Measurements from ENCODE around the gene SORL1. TPM values are rescaled to one million over a fixed set of nuclear protein-coding genes. Genes with fewer than 3 reads are reported as not detected.

SORL1 gene
- total and polyA plus RNA-seq, 2 of the 13 experiments (the other 11 are each of a cell fraction or from before 2014, with no cell fraction given), result 21.3 to 148 TPM

DNA sequence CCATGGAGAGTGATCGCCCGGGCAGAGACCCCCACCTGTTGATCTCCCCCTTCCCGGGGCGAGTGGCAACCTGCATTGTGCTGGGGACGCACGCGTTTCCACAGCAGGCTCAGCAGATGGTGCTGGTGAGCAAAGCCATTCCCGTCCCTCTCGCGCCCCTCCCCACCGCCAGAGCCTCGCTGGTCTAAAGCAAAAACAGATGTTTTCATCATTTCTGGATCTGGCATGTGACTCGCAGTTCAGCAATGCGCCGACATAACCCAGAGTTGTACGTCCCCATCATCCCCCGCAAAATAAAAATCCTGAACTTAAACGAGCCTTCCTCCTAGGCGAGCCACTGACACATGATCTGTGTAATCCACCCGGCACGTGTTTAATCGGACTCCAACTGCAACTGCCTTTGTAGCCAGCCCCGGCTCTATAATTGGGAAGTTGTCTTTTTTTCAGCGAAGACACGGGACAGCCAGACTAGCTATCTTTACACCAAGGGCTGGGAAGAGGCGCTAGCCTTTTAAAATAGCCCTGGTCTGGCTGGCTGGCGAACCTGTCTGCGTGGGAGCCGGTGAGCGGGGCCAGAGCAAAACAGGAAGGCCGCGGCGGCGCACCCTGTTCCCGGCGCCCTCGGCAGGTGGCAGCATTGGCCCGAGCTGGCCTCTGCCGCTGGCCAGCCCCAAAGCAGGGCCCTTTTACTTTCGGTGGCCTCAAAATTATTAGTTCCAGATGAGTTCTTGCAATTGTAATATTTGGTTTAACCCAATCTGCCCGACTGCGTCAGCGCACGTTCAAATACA lies 203.6 kb downstream of the SORL1 start (continued):
- TF ChIP-seq AKAP8 (CRISPR knock-in tag; IDR thresholded peaks at IDR 0.05) (no peak), GLI4 (CRISPR knock-in tag; IDR thresholded peaks at IDR 0.05; ENCODE audit: borderline replicate concordance) (no peak), ZNF160 (CRISPR knock-in tag; IDR thresholded peaks at IDR 0.05) (no peak), FOXM1 (CRISPR knock-in tag; IDR thresholded peaks at IDR 0.05) (no peak), KAT7 (CRISPR knock-in tag; IDR thresholded peaks at IDR 0.05; ENCODE audit: borderline replicate concordance) (no peak), ZNF331 (CRISPR knock-in tag; IDR thresholded peaks at IDR 0.05) (peak; percentile 35; the same call in 1 of the 2 replicates), PHF8 (CRISPR knock-in tag; IDR thresholded peaks at IDR 0.05) (no peak; the same call in 1 of the 2 replicates), TBX2 (CRISPR knock-in tag; IDR thresholded peaks at IDR 0.05; ENCODE audit: borderline replicate concordance) (0 out of 2 replicates have a peak, but pooled peaks have one; percentile 55), RBFOX2 (IDR thresholded peaks at IDR 0.05; ENCODE audit: low read depth, low read length) (0 out of 2 replicates have a peak, but pooled peaks have one; percentile 16), ZNF180 (CRISPR knock-in tag; IDR thresholded peaks at IDR 0.05; ENCODE audit: borderline replicate concordance, low read depth) (no peak), IKZF4 (CRISPR knock-in tag; IDR thresholded peaks at IDR 0.05; ENCODE audit: borderline replicate concordance, low read depth, not compliant biosample characterization) (no peak), TBX3 (IDR thresholded peaks at IDR 0.05; ENCODE audit: borderline replicate concordance) (no peak), GABPB1 (CRISPR knock-in tag; IDR thresholded peaks at IDR 0.05) (peak; percentile 69; the same call in 1 of the 2 replicates)
- TF ChIP-seq, protein P1, sequence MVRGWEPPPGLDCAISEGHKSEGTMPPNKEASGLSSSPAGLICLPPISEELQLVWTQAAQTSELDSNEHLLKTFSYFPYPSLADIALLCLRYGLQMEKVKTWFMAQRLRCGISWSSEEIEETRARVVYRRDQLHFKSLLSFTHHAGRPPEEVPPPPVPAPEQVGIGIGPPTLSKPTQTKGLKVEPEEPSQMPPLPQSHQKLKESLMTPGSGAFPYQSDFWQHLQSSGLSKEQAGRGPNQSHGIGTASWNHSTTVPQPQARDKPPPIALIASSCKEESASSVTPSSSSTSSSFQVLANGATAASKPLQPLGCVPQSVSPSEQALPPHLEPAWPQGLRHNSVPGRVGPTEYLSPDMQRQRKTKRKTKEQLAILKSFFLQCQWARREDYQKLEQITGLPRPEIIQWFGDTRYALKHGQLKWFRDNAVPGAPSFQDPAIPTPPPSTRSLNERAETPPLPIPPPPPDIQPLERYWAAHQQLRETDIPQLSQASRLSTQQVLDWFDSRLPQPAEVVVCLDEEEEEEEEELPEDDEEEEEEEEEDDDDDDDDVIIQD (CRISPR knock-in tag; IDR thresholded peaks at IDR 0.05; ENCODE audit: low read depth), result 0 out of 2 replicates have a peak, but pooled peaks have one; percentile 10
- TF ChIP-seq, protein P2, sequence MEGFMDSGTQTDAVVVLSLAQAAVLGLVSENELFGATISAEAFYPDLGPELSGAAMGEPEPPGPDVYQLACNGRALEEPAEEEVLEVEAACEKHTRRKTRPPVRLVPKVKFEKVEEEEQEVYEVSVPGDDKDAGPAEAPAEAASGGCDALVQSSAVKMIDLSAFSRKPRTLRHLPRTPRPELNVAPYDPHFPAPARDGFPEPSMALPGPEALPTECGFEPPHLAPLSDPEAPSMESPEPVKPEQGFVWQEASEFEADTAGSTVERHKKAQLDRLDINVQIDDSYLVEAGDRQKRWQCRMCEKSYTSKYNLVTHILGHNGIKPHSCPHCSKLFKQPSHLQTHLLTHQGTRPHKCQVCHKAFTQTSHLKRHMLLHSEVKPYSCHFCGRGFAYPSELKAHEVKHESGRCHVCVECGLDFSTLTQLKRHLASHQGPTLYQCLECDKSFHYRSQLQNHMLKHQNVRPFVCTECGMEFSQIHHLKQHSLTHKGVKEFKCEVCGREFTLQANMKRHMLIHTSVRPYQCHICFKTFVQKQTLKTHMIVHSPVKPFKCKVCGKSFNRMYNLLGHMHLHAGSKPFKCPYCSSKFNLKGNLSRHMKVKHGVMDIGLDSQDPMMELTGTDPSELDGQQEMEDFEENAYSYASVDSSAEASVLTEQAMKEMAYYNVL (CRISPR knock-in tag; IDR thresholded peaks at IDR 0.05; ENCODE audit: borderline replicate concordance), result 0 out of 2 replicates have a peak, but pooled peaks have one; percentile 46
- TF ChIP-seq, protein P3, sequence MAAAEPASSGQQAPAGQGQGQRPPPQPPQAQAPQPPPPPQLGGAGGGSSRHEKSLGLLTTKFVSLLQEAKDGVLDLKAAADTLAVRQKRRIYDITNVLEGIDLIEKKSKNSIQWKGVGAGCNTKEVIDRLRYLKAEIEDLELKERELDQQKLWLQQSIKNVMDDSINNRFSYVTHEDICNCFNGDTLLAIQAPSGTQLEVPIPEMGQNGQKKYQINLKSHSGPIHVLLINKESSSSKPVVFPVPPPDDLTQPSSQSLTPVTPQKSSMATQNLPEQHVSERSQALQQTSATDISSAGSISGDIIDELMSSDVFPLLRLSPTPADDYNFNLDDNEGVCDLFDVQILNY (CRISPR knock-in tag; conservative IDR thresholded peaks at IDR 0.05), result no peak
- TF ChIP-seq, protein P4, sequence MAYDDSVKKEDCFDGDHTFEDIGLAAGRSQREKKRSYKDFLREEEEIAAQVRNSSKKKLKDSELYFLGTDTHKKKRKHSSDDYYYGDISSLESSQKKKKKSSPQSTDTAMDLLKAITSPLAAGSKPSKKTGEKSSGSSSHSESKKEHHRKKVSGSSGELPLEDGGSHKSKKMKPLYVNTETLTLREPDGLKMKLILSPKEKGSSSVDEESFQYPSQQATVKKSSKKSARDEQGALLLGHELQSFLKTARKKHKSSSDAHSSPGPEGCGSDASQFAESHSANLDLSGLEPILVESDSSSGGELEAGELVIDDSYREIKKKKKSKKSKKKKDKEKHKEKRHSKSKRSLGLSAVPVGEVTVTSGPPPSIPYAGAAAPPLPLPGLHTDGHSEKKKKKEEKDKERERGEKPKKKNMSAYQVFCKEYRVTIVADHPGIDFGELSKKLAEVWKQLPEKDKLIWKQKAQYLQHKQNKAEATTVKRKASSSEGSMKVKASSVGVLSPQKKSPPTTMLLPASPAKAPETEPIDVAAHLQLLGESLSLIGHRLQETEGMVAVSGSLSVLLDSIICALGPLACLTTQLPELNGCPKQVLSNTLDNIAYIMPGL (CRISPR knock-in tag; IDR thresholded peaks at IDR 0.05; ENCODE audit: borderline replicate concordance in 1 of 2, low read depth in 1 of 2), result peak; percentile 83 to 87; a peak in 3 of 4 replicates
- TF ChIP-seq, protein P5, sequence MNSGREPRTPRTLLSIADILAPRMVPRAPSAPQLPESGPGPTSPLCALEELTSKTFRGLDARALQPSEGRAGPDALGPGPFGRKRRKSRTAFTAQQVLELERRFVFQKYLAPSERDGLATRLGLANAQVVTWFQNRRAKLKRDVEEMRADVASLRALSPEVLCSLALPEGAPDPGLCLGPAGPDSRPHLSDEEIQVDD (CRISPR knock-in tag; IDR thresholded peaks at IDR 0.05; ENCODE audit: borderline replicate concordance), result no peak

Measured in HepG2 (cell line).